ENCODE results near the gene SH2D3A. TPM values are rescaled to one million over a fixed set of nuclear protein-coding genes. Genes with fewer than 3 reads are reported as not detected.

SH2D3A gene
- total RNA-seq, 1 experiment from 2014 or later, result 0.95 TPM

GRCh38 chr19:6811906-6812305 lies 44.7 kb upstream of the SH2D3A start:
- CTCF ChIA-PET, result no interaction called here
- DNase-seq (ENCODE audit: low spot score), result peak; percentile 79

DNA sequence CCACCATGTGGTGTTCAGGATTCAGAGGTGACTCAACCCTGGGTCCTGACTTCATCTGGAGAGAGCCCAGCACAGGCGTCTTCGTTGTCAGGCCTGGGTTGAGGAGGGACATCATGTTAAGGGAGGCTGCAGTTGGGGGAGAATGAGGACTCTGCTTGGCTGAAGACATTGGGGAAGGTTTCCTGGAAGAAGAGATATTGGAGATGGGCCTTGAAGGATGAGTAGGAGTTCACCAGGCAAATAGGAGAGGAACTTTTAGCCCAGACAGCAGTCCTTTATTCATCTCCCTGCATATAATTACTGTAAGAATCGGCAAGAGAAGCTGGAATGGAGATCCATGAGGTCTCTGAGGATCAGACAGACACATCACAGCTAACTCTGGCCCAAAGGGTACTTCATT lies 44.1 kb upstream of the SH2D3A start:
- no peaks in the 10 kb centered on the region for H3K4me1 ChIP-seq (ENCODE audit: insufficient read depth, low read length, poor library complexity, severe bottlenecking)
- BruUV-seq (replicated peaks), result no TSS peak
- TF ChIP-seq EZH2 (IDR thresholded peaks at IDR 0.05; ENCODE audit: borderline replicate concordance, low read depth, low read length, poor library complexity, severe bottlenecking), result no peak
- TF ChIP-seq, protein P1, sequence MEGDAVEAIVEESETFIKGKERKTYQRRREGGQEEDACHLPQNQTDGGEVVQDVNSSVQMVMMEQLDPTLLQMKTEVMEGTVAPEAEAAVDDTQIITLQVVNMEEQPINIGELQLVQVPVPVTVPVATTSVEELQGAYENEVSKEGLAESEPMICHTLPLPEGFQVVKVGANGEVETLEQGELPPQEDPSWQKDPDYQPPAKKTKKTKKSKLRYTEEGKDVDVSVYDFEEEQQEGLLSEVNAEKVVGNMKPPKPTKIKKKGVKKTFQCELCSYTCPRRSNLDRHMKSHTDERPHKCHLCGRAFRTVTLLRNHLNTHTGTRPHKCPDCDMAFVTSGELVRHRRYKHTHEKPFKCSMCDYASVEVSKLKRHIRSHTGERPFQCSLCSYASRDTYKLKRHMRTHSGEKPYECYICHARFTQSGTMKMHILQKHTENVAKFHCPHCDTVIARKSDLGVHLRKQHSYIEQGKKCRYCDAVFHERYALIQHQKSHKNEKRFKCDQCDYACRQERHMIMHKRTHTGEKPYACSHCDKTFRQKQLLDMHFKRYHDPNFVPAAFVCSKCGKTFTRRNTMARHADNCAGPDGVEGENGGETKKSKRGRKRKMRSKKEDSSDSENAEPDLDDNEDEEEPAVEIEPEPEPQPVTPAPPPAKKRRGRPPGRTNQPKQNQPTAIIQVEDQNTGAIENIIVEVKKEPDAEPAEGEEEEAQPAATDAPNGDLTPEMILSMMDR (conservative IDR thresholded peaks at IDR 0.05; ENCODE audit: low read depth, low read length), result no peak
- H3K9me3 ChIP-seq (ENCODE audit: low read depth, low read length, poor library complexity, severe bottlenecking), result no peaks in the 10 kb centered on the region
- ChIA-PET CTCF (no interaction called here), POLR2A (ENCODE audit: low non-redundant PET) (no interaction called here)
- peaks cover 4% of the 10 kb centered on the region for H3K36me3 ChIP-seq (ENCODE audit: insufficient read depth, low read length, poor library complexity, severe bottlenecking)
- H3K4me3 ChIP-seq (ENCODE audit: low read depth, low read length, poor library complexity, severe bottlenecking), result no peak overlapping the region
- no peaks in the 10 kb centered on the region for H3K27me3 ChIP-seq (replicated peaks; ENCODE audit: insufficient read depth, low read depth, low read length, poor library complexity)
- H3K27ac ChIP-seq (ENCODE audit: low read depth, low read length, poor library complexity, severe bottlenecking), result no peak overlapping the region
- intact Hi-C loops (cut with micrococcal nuclease; ENCODE audit: unreplicated experiment), result no loop called here
- DNase-seq (ENCODE audit: low spot score), result no peak

More at GRCh38 chr19:6811906-6812305, 44.7 kb upstream of the SH2D3A start:
- Histone ChIP-seq H3K4me1 (ENCODE audit: insufficient read depth, low read length, poor library complexity, severe bottlenecking) (no peaks in the 10 kb centered on the region), H3K4me3 (ENCODE audit: low read depth, low read length, poor library complexity, severe bottlenecking) (no peak overlapping the region), H3K9me3 (ENCODE audit: low read depth, low read length, poor library complexity, severe bottlenecking) (no peaks in the 10 kb centered on the region), H3K27me3 (replicated peaks; ENCODE audit: insufficient read depth, low read depth, low read length, poor library complexity) (no peaks in the 10 kb centered on the region), H3K27ac (ENCODE audit: low read depth, low read length, poor library complexity, severe bottlenecking) (no peak overlapping the region), H3K36me3 (ENCODE audit: insufficient read depth, low read length, poor library complexity, severe bottlenecking) (peaks cover 4% of the 10 kb centered on the region)
- TF ChIP-seq EZH2 (IDR thresholded peaks at IDR 0.05; ENCODE audit: borderline replicate concordance, low read depth, low read length, poor library complexity, severe bottlenecking), result no peak
- TF ChIP-seq, protein P1 (conservative IDR thresholded peaks at IDR 0.05; ENCODE audit: low read depth, low read length), result no peak
- intact Hi-C loops (cut with micrococcal nuclease; ENCODE audit: unreplicated experiment), result no loop called here
- no TSS peak for BruUV-seq (replicated peaks)
- POLR2A ChIA-PET (ENCODE audit: low non-redundant PET), result no interaction called here

DNA sequence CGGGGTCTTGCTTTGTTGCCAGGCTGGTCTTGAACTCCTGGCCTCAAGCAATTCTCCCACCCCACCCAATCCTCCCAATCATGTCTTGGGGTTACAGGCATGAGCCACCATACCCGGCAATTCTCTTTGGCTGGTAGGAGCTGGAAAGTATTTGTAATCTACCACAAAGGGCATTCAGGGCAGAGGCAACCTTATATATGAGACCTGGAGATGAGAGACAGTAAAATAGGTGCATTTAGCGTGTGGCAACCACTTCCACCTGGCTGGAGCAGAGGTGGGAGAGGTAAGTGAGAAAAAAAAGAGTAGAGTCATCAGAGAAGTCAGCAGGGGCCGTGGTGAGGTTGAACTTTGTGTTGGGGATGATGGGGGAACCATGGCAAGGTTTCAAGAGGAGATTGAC lies 42.0 kb upstream of the SH2D3A start:
- intact Hi-C loops (cut with micrococcal nuclease; ENCODE audit: unreplicated experiment), result no loop called here
- H3K27ac ChIP-seq (ENCODE audit: low read depth, low read length, poor library complexity, severe bottlenecking), result no peak overlapping the region
- POLR2A ChIA-PET (ENCODE audit: low non-redundant PET), result no interaction called here
- H3K4me1 ChIP-seq (ENCODE audit: insufficient read depth, low read length, poor library complexity, severe bottlenecking), result no peaks in the 10 kb centered on the region
- no peaks in the 10 kb centered on the region for H3K9me3 ChIP-seq (ENCODE audit: low read depth, low read length, poor library complexity, severe bottlenecking)
- no peak overlapping the region for H3K4me3 ChIP-seq (ENCODE audit: low read depth, low read length, poor library complexity, severe bottlenecking)
- no peak for DNase-seq (ENCODE audit: low spot score)
- BruUV-seq (replicated peaks), result no TSS peak
- CTCF ChIA-PET, result no interaction called here
- TF ChIP-seq, protein P1 (conservative IDR thresholded peaks at IDR 0.05; ENCODE audit: low read depth, low read length), result no peak
- TF ChIP-seq EZH2 (IDR thresholded peaks at IDR 0.05; ENCODE audit: borderline replicate concordance, low read depth, low read length, poor library complexity, severe bottlenecking), result no peak
- H3K36me3 ChIP-seq (ENCODE audit: insufficient read depth, low read length, poor library complexity, severe bottlenecking), result peaks cover 4% of the 10 kb centered on the region
- H3K27me3 ChIP-seq (replicated peaks; ENCODE audit: insufficient read depth, low read depth, low read length, poor library complexity), result no peaks in the 10 kb centered on the region

Data from A673 (cell line).